Measurements from ENCODE around the gene CARM1. TPM values are rescaled to one million over a fixed set of nuclear protein-coding genes. Genes with fewer than 3 reads are reported as not detected.

Gene CARM1
- total and polyA plus RNA-seq, 2 donors (not counting 3 experiments of a cell fraction or from before 2014, with no cell fraction given) = 65.6 to 70.8 TPM

DNA sequence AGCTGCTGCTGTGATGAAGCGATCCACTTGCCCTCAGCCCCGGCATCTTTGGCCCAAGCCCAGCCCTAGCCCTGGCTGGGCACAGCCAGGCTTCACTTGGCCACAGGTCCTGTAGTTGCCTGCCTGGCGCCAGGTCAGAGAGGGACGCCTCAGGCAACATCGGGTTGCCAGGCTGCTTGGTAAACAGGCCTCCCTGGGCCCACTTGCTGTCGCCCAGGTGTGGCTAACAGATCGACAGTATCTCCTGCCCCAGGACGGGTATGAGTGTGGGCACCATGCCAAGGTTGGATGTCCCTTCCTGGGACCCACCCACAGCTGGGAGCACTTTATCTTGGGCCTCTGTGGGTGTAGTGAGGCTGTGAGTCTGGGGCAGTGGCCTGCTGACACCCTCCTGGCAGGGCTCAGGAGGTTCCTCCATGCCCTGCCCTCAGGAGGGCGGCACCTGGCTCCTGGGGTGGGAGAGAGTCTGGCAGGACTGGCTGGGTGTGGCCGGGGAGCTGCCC, 27.8 kb downstream of the CARM1 start:
- no peaks in the 10 kb centered on the region for H3K27me3 ChIP-seq (ENCODE audit: control insufficient read depth in 2 of 2, insufficient read depth in 2 of 2, low read length in 2 of 2)
- no peaks in the 10 kb centered on the region for H3K9me1 ChIP-seq (replicated peaks; ENCODE audit: control insufficient read depth, extremely low read depth, insufficient read depth, low read length)
- no peak overlapping the region for H3K27ac ChIP-seq (ENCODE audit: insufficient read depth, low read depth, low read length)
- no peaks in the 10 kb centered on the region for H4K20me1 ChIP-seq (replicated peaks; ENCODE audit: control insufficient read depth, extremely low read depth, insufficient read depth, low read length)
- no peak overlapping the region for H3K4me2 ChIP-seq (ENCODE audit: insufficient read depth, low read length)
- H2AFZ ChIP-seq (ENCODE audit: low read depth, low read length) = no peak overlapping the region
- H3K4me1 ChIP-seq (ENCODE audit: control insufficient read depth, extremely low read depth, insufficient read depth, low read length) = no peaks in the 10 kb centered on the region
- CTCF ChIA-PET = interaction anchor here (0.7 to 2.5 kb wide), 6 partner anchors 11 to 60 kb away, joined by 3 to 9 read pairs (median 4); no protein-coding TSS in a partner anchor
- H3K79me2 ChIP-seq (ENCODE audit: control insufficient read depth, insufficient read depth, low read length) = peaks cover 24% of the 10 kb centered on the region
- no peak for FAIRE-seq
- no TSS peak for BruUV-seq (replicated peaks)
- H3K4me3 ChIP-seq (replicated peaks in 1 of 3; ENCODE audit: insufficient read depth in 1 of 3, low read depth in 1 of 3, low read length in 3 of 3) = no peak overlapping the region
- TF ChIP-seq EZH2 (IDR thresholded peaks at IDR 0.05; ENCODE audit: borderline replicate concordance, low read depth, low read length, severe bottlenecking) (no peak), MYC (IDR thresholded peaks at IDR 0.05; ENCODE audit: low read depth, low read length) (no peak), JUN (IDR thresholded peaks at IDR 0.05; ENCODE audit: borderline replicate concordance, insufficient read depth, insufficient read length, low read depth) (no peak), POLR2AphosphoS5 (IDR thresholded peaks at IDR 0.05; ENCODE audit: insufficient read depth, low read depth, low read length) (no peak), FOS (IDR thresholded peaks at IDR 0.05; ENCODE audit: borderline replicate concordance, insufficient read depth, low read length) (no peak), GATA2 (IDR thresholded peaks at IDR 0.05; ENCODE audit: insufficient read depth, insufficient read length, low read depth, low read length) (no peak), POLR2A (IDR thresholded peaks at IDR 0.05; ENCODE audit: low read depth, low read length) (no peak)
- TF ChIP-seq, protein P1, sequence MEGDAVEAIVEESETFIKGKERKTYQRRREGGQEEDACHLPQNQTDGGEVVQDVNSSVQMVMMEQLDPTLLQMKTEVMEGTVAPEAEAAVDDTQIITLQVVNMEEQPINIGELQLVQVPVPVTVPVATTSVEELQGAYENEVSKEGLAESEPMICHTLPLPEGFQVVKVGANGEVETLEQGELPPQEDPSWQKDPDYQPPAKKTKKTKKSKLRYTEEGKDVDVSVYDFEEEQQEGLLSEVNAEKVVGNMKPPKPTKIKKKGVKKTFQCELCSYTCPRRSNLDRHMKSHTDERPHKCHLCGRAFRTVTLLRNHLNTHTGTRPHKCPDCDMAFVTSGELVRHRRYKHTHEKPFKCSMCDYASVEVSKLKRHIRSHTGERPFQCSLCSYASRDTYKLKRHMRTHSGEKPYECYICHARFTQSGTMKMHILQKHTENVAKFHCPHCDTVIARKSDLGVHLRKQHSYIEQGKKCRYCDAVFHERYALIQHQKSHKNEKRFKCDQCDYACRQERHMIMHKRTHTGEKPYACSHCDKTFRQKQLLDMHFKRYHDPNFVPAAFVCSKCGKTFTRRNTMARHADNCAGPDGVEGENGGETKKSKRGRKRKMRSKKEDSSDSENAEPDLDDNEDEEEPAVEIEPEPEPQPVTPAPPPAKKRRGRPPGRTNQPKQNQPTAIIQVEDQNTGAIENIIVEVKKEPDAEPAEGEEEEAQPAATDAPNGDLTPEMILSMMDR (IDR thresholded peaks at IDR 0.05; ENCODE audit: extremely low read depth in 1 of 2, insufficient read depth in 1 of 2, low read depth in 1 of 2, low read length in 2 of 2) = no peak
- TF ChIP-seq, protein P2, sequence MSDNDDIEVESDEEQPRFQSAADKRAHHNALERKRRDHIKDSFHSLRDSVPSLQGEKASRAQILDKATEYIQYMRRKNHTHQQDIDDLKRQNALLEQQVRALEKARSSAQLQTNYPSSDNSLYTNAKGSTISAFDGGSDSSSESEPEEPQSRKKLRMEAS (IDR thresholded peaks at IDR 0.05; ENCODE audit: insufficient read depth, insufficient read length) = no peak
- POLR2A ChIA-PET = no interaction called here
- no peaks in the 10 kb centered on the region for H3K9me3 ChIP-seq (replicated peaks; ENCODE audit: control insufficient read depth, insufficient read depth, low read length)
- DNase-seq (ENCODE audit: low read depth, low spot score) = no peak
- intact Hi-C loops (cut with micrococcal nuclease) (no loop called here), dilution Hi-C loops (cut with MboI; ENCODE audit: extremely low pct_ligation_motif_present, low sequenced_read_pairs) (no loop called here)
- H3K9ac ChIP-seq (replicated peaks; ENCODE audit: extremely low read depth, insufficient read depth, low read length) = no peak overlapping the region
- no peaks in the 10 kb centered on the region for H3K36me3 ChIP-seq (ENCODE audit: control insufficient read depth in 2 of 2, extremely low read depth in 1 of 2, insufficient read depth in 2 of 2, low read length in 2 of 2)
